Natural killer cell (primary cell): ENCODE results near the gene RTN4R. TPM values are rescaled to one million over a fixed set of nuclear protein-coding genes. Genes with fewer than 3 reads are reported as not detected.

Experiments
- ATAC-seq, 3 donors: fragments of 150-1000 bp in 2 of 3; fragments of 200-7000 bp in 1 of 3; cut with Tn5 transposase; 1 replicate in 1 of 3; 2 replicates in 2 of 3; pipeline ENCODE4 v1.10.0; 2021; ENCODE audit warnings: mild to moderate bottlenecking in 2 of 3, moderate library complexity in 2 of 3
- DNase-seq, 2 donors: peaks; one replicate each; pipeline versions ENCODE4 v3.0.0 to v3.0.0-alpha.2; 2013 to 2021; ENCODE audit warnings: mixed read lengths in 1 of 2
- H3K27ac ChIP-seq: one replicate; pipeline ENCODE4 v1.5.1; 2013; ENCODE audit warnings: mild to moderate bottlenecking, low read length
- H3K27me3 ChIP-seq: one replicate; pipeline ENCODE4 v1.6.1; 2013; ENCODE audit warnings: low read length; ENCODE audit not compliant: control insufficient read depth, insufficient read depth
- H3K36me3 ChIP-seq: one replicate; pipeline ENCODE4 v1.6.1; 2013; ENCODE audit warnings: low read length; ENCODE audit not compliant: control insufficient read depth, insufficient read depth
- H3K4me1 ChIP-seq: one replicate; pipeline ENCODE4 v1.6.1; 2013; ENCODE audit warnings: low read length; ENCODE audit not compliant: control insufficient read depth, insufficient read depth
- H3K4me3 ChIP-seq: one replicate; pipeline ENCODE4 v1.5.1; 2013; ENCODE audit warnings: low read length
- H3K9me3 ChIP-seq: one replicate; pipeline ENCODE4 v1.6.1; 2013; ENCODE audit warnings: low read length; ENCODE audit not compliant: control insufficient read depth, insufficient read depth
- H3K27ac Mint-ChIP-seq, 2 donors: one replicate each; pipeline ENCODE4 v1.8.0; 2022; ENCODE audit warnings: mild to moderate bottlenecking in 2 of 2, mixed read lengths in 2 of 2, moderate library complexity in 1 of 2
- H3K27me3 Mint-ChIP-seq, 2 donors: one replicate each; pipeline ENCODE4 v1.8.0; 2022; ENCODE audit warnings: low read depth in 2 of 2, mixed read lengths in 2 of 2
- H3K36me3 Mint-ChIP-seq: one replicate; pipeline ENCODE4 v1.8.0; 2022; ENCODE audit warnings: mixed read lengths
- H3K4me1 Mint-ChIP-seq, 2 donors: one replicate each; pipeline ENCODE4 v1.8.0; 2022; ENCODE audit warnings: mixed read lengths in 2 of 2
- H3K4me3 Mint-ChIP-seq: one replicate; pipeline ENCODE4 v1.8.0; 2022; ENCODE audit warnings: mild to moderate bottlenecking, moderate library complexity, mixed read lengths
- H3K9me3 Mint-ChIP-seq, 2 donors: one replicate each; pipeline ENCODE4 v1.8.0; 2022; ENCODE audit warnings: mixed read lengths in 2 of 2
- CTCF ChIP-seq: fragments of 200-600 bp; IDR thresholded peaks from one replicate; pipeline ENCODE4 v1.8.0; 2022; ENCODE audit warnings: antibody characterized with exemption
- WGBS: methylation state at CpG from one replicate; pipeline ENCODE4 v1.1.7; 2013; ENCODE audit warnings: missing lambda C conversion rate; ENCODE audit not compliant: insufficient coverage; 5-methylcytosine and 5-hydroxymethylcytosine counted together
- intact Hi-C: fragments of 100-400 bp; cut with micrococcal nuclease; formaldehyde crosslinking; loops from one replicate; pipeline ENCODE4 v1.14.2; 2022
- total RNA-seq, 4 donors: library from RNA; stranded (reverse); fragments of 120-200 nt in 1 of 4; gene quantifications; one replicate each; pipeline versions ENCODE4 v1.2.3 to v1.2.4, GENCODE V29; 2013 to 2022

Gene RTN4R
- total RNA-seq, 3 donors from 2014 or later (not counting 1 experiment from before 2014, with no cell fraction given): 1.2 to 2.9 (median 1.6) TPM

GRCh38 chr22:20251491-20251890, 16.6 kb downstream of the RTN4R start:
- H3K27me3 ChIP-seq: no peaks in the 10 kb centered on the region

GRCh38 chr22:20249797-20250354, 18.2 kb downstream of the RTN4R start:
- no peaks in the 10 kb centered on the region for H3K27me3 Mint-ChIP-seq
- no peaks in the 10 kb centered on the region for H3K27me3 ChIP-seq
- peaks cover 23% of the 10 kb centered on the region for H3K4me1 ChIP-seq
- no peaks in the 10 kb centered on the region for H3K36me3 ChIP-seq
- no peaks in the 10 kb centered on the region for H3K9me3 ChIP-seq
- no peak overlapping the region for H3K4me3 Mint-ChIP-seq
- 89% methylated on average over 11 of the region's 11 CpGs for WGBS
- H3K9me3 Mint-ChIP-seq: no peaks in the 10 kb centered on the region
- H3K36me3 Mint-ChIP-seq: no peaks in the 10 kb centered on the region
- H3K27ac Mint-ChIP-seq: no peak overlapping the region
- ATAC-seq: no peak
- no peak for DNase-seq
- no peak for TF ChIP-seq CTCF
- H3K27ac ChIP-seq: no peak overlapping the region
- intact Hi-C loops: no loop called here
- no peak overlapping the region for H3K4me3 ChIP-seq
- H3K4me1 Mint-ChIP-seq: peaks cover 16 to 17% of the 10 kb centered on the region in 2 donors

More at GRCh38 chr22:20251491-20251890, 16.6 kb downstream of the RTN4R start:
- no peak for TF ChIP-seq CTCF
- Histone ChIP-seq H3K4me3 (no peak overlapping the region), H3K9me3 (no peaks in the 10 kb centered on the region), H3K27ac (no peak overlapping the region), H3K36me3 (no peaks in the 10 kb centered on the region), H3K4me1 (peaks cover 7% of the 10 kb centered on the region)
- Mint-ChIP-seq H3K4me1 (peaks cover 3 to 6% of the 10 kb centered on the region in 2 donors), H3K4me3 (no peak overlapping the region), H3K36me3 (no peaks in the 10 kb centered on the region), H3K27me3 (no peaks in the 10 kb centered on the region), H3K9me3 (no peaks in the 10 kb centered on the region), H3K27ac (no peak overlapping the region)
- DNase-seq: no peak
- intact Hi-C loops: no loop called here
- no peak for ATAC-seq

- H3K9me3 ChIP-seq: no peaks in the 10 kb centered on the region
- Mint-ChIP-seq H3K27ac (no peak overlapping the region), H3K4me3 (no peak overlapping the region), H3K27me3 (no peaks in the 10 kb centered on the region), H3K4me1 (peaks cover 17 to 31% of the 10 kb centered on the region in 2 donors), H3K36me3 (no peaks in the 10 kb centered on the region), H3K9me3 (no peaks in the 10 kb centered on the region)
- no peak for ATAC-seq
- H3K27ac ChIP-seq: no peak overlapping the region
- no peaks in the 10 kb centered on the region for H3K36me3 ChIP-seq
- peaks cover 36% of the 10 kb centered on the region for H3K4me1 ChIP-seq
- 93% methylated on average over 12 of the region's 12 CpGs for WGBS
- TF ChIP-seq CTCF: no peak
- intact Hi-C loops: no loop called here
- no peak overlapping the region for H3K4me3 ChIP-seq
- H3K27me3 ChIP-seq: no peaks in the 10 kb centered on the region
- no peak for DNase-seq
Observed at GRCh38 chr22:20248461-20248978, 19.6 kb downstream of the RTN4R start.

GRCh38 chr22:20247608-20248171, 20.4 kb downstream of the RTN4R start:
- DNase-seq: no peak
- intact Hi-C loops: no loop called here
- Mint-ChIP-seq H3K27me3 (no peaks in the 10 kb centered on the region), H3K4me3 (no peak overlapping the region), H3K4me1 (peaks cover 17 to 39% of the 10 kb centered on the region in 2 donors), H3K27ac (no peak overlapping the region), H3K9me3 (no peaks in the 10 kb centered on the region), H3K36me3 (no peaks in the 10 kb centered on the region)
- Histone ChIP-seq H3K36me3 (no peaks in the 10 kb centered on the region), H3K4me1 (peaks cover 45% of the 10 kb centered on the region), H3K4me3 (no peak overlapping the region), H3K27me3 (no peaks in the 10 kb centered on the region), H3K9me3 (no peaks in the 10 kb centered on the region), H3K27ac (no peak overlapping the region)
- WGBS: 92% methylated on average over 6 of the region's 6 CpGs
- no peak for TF ChIP-seq CTCF
- no peak for ATAC-seq
